Chondrocyte (in vitro differentiated cells): ENCODE measurements around the gene CACNG3. TPM values are rescaled to one million over a fixed set of nuclear protein-coding genes. Genes with fewer than 3 reads are reported as not detected.

Experiments
- DNase-seq: peaks from one replicate; pipeline ENCODE4 v3.0.0; 2021; ENCODE audit warnings: mixed read lengths, low spot score
- H3K27ac Mint-ChIP-seq: one replicate; pipeline ENCODE4 v1.8.0; 2021; ENCODE audit warnings: mild to moderate bottlenecking, moderate library complexity, mixed read lengths; ENCODE audit not compliant: unreplicated experiment
- H3K27me3 Mint-ChIP-seq: 2 replicates; pipeline ENCODE4 v1.8.0; 2021; ENCODE audit warnings: low read depth, mixed read lengths
- H3K36me3 Mint-ChIP-seq: 2 replicates; pipeline ENCODE4 v1.8.0; 2021; ENCODE audit warnings: low read depth, mixed read lengths
- H3K4me1 Mint-ChIP-seq: 2 replicates; pipeline ENCODE4 v1.8.0; 2021; ENCODE audit warnings: low read depth, mild to moderate bottlenecking, mixed read lengths
- H3K4me3 Mint-ChIP-seq: one replicate; pipeline ENCODE4 v1.8.0; 2021; ENCODE audit warnings: mild to moderate bottlenecking, moderate library complexity, mixed read lengths; ENCODE audit not compliant: unreplicated experiment
- H3K9me3 Mint-ChIP-seq: 2 replicates; pipeline ENCODE4 v1.8.0; 2021; ENCODE audit warnings: low read depth, mixed read lengths
- total RNA-seq: library from RNA; stranded (reverse); gene quantifications from 3 replicates; pipeline ENCODE4 v1.2.1, GENCODE V29; 2021
- TF ChIP-seq, protein P1 (sequence below): fragments of 200-600 bp; sonication (generic); IDR thresholded peaks from 2 replicates; pipeline ENCODE4 v1.5.0; 2021; ENCODE audit warnings: antibody characterized with exemption, mild to moderate bottlenecking, moderate library complexity

The CACNG3 gene
- total RNA-seq, 1 donor from 2014 or later, result not detected

DNA sequence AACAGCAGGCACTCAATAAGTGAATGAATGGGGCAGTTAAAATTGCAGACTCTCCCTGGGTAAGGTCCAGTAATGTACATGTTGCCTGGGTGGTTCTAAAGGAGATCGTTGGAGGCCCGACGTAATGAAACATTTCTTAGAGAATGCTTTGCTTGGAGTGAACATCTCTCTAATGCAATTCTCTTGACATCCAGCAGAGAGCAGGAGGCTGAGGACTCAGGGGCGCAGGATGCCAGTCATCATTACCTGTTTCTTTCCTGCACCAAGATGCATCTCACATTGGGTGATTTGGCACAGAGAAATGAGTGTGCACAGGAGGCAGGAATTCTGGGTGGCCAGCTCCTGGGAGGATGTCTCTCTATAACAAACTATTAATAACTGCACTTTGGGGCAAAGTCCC lies 152.9 kb downstream of the CACNG3 start:
- DNase-seq, result no peak
- Mint-ChIP-seq H3K36me3 (no peaks in the 10 kb centered on the region), H3K9me3 (peaks cover 2% of the 10 kb centered on the region), H3K4me1 (no peaks in the 10 kb centered on the region), H3K27ac (no peak overlapping the region), H3K4me3 (no peak overlapping the region), H3K27me3 (no peaks in the 10 kb centered on the region)
- TF ChIP-seq, protein P1, sequence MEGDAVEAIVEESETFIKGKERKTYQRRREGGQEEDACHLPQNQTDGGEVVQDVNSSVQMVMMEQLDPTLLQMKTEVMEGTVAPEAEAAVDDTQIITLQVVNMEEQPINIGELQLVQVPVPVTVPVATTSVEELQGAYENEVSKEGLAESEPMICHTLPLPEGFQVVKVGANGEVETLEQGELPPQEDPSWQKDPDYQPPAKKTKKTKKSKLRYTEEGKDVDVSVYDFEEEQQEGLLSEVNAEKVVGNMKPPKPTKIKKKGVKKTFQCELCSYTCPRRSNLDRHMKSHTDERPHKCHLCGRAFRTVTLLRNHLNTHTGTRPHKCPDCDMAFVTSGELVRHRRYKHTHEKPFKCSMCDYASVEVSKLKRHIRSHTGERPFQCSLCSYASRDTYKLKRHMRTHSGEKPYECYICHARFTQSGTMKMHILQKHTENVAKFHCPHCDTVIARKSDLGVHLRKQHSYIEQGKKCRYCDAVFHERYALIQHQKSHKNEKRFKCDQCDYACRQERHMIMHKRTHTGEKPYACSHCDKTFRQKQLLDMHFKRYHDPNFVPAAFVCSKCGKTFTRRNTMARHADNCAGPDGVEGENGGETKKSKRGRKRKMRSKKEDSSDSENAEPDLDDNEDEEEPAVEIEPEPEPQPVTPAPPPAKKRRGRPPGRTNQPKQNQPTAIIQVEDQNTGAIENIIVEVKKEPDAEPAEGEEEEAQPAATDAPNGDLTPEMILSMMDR, result no peak
